GM19452 (cell line): ENCODE measurements around the gene SPIC.
"Not testable (repeated sequence)": the region's sequence is repeated elsewhere in the genome, so short reads cannot be mapped to it uniquely, and the experiment has no call there.

Source experiments
- ATAC-seq: cut with Tn5 transposase; IDR thresholded peaks from one replicate; pipeline ENCODE4 v1.9.1; 2021; ENCODE audit not compliant: unreplicated experiment

SPIC gene

DNA sequence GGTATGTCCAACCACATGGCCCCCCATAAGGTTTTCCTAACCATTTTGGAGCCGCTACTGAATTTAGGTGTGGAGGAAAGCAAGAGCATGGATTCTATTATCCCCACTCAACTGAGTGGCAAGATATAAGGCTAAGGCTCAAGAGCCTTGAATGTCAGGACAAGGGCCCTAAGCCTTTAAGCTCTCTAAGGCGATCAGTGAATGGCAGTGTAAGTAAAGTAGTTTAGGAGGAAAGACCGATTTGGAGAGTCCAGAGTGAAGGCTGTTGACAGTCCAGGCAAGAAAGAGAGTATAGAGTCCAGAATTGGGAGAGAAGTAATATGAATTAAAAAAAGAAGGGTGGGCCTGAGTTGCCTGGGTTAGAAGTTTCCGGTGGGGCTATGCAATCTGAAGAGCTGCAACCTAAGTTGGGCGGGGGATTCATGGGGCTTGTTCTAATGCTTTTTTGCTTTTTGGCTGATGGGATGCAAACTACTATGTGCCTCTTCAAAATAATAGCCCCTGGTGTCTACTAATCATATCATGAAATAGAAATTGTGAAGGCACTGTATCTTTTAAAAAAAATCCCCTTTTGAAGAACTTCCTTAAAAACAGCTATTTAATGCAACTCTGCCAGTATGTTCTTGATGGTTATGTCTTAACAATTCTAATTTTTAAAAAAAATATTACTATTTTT lies at the start of gene SPIC:
TSS of gene SPIC (plus strand) at position 626 of the 676 bp plus-strand sequence. CDS start 1,569 bp downstream, outside the sequence.
- ATAC-seq: no peak

GRCh38 chr12:101430456-101430855 lies 44.7 kb upstream of the SPIC start:
- no peak for ATAC-seq

DNA sequence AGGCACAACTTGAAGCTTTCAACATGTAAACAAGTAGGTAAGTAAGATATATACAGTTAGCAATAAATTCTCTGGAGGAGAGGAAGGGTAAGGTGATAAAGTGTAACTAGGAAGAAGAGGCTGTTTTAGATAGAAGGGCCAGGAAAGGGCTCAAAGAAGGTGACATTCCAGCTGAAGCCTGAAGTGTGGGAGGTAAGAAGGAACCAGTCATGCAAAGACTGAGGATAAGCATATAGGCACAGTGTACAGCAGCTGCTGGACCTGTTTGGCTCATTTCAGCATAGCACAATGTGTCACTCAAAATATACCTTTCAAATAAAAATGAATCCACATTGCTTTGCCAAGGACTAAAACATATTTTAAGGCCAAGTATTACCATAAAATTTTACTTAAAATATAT lies 39.0 kb upstream of the SPIC start:
- no peak for ATAC-seq

DNA sequence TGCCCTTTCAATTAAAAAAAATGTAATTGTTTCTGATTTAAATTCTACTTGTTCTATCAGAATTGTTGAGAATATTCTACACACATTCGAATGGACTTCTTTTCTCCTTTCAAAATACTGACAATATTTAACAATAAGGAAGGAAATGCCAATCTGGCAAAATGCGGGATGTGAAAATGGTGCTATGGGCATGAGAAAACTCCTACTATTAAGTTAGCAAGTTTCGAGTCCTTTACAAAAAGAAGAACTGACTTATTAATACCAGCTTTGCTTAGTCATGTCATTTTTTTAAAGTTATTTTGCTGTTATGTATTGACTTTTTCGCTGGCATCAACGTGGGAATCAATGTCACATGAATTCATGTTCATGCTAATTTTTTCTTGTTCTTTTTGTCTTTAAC lies 35.9 kb upstream of the SPIC start:
- no peak for ATAC-seq

DNA sequence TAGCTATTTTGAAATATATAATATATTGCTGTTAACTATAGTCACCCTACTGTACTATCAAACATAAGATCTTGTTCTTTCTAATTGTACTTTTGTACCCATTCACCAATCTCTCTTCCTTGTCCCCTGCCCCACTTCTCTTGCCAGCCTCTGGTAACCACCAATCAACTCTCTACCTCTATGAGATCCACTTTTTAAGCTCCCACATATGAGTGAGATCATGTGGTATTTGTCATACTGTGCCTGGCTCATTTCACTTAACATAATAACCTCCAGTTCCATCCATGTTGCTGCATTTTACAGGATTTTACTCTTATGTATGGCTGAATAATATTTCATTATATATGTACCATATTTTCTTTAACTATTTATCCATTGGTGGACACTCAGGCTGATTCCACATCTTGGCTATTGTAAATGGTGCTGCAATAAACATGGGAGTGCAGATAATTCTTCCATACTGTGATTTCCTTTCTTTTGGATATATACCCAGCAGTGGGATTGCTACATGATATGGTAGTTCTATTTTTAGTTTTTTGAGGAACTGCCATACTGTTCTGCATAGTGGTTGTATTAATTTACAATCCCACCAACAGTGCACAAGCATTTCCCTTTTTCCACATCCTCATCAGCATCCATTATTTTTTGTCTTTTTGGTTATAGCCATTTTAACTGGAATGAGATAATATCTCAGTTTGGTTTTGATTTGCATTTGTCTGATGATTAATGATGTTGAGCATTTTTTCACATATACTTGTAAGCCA lies 33.5 kb upstream of the SPIC start:
- ATAC-seq: no peak

DNA sequence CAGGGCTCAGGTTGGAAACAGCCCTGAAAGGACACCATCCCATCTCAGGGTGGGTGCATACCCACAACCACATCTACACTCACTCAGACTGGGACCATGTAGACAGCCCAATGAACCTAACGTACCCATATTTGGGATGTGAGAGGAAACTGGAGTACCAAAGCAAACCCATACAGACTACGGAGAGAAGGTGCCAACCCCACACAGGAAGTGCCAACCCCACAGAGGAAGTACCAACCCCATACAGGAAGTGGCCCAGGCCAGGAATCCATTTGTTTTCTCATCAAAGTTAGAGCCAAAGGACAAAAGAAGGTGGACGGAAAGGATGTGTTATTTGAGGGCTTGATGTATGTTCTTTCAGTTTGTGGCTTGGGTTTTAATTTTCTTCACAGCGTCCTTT lies 19.5 kb upstream of the SPIC start:
- ATAC-seq: no peak

DNA sequence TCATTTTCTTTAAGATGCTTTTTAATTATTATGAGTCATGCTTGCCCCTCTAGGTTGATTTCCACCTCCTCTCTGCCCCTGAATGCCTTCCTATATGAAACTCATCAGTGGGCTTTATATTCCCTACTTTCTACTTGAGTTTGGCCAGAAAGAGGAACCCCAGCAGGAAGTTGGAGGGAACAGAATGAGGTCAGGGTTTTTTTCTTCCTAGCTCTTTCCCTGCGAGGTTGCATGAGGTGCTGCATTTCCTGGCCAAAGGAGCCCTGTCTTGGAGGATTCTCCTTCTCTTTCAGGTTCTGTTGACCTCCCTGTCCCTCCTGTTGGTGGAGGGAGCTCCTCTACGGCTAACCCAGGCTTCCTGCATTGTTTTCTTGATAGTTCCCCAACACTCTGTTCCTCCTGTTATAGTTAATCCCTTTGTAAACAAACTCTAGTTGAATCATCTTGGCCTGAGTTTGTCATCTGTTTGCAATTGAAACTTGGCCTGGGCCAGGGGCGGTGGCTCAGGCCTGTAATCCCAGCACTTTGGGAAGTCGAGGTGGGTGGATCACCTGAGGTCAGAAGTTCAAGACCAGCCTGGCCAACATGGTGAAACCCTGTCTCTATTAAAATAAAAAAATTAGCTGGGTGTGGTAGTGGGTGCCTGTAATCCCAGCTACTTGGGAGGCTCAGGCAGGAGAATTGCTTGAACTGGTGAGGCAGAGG lies 15.3 kb upstream of the SPIC start:
- ATAC-seq: no peak

- no peak for ATAC-seq
These were observed 6.2 kb upstream of the SPIC start for GRCh38 chr12:101468948-101469347.

DNA sequence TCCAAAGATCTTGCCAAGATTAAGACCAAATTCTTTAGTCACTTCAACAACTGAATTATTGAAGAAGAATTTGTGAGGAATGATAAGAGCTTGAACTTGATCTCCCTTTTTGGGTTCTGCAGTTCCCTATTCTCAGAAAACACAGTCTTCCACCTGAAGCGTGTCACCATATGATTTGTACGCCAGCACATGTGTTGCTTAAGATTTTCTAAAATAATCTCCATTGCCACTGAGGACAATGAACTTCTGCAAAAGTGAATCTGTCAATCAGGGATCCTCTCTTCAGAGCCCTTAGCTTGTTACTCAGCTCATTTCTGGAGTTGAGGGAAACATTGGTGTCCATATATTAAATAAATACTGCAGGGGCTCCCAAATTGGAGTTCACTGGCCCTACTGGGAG lies 4.2 kb upstream of the SPIC start:
- ATAC-seq: no peak

GRCh38 chr12:101471878-101472277 lies 3.3 kb upstream of the SPIC start:
- not testable (repeated sequence) for ATAC-seq

DNA sequence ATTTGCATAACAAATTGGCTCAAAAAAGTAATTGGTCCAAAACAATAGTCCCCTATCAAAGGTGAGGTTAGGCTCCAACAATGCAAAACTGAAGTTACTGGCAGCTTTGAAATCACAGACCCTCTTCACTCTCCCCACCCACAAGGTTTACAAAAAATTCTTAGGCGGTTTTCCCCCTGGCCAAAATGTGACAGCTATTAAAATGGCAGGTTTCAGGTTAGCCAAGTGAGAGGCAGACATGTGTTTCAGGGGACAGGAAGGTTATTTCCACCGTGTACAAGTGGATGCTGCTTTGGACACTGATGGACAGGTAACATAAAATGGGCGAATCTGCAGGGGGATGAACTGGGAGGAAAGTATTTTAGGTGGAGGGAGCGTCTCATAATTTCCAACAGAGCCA lies 888 bp upstream of the SPIC start:
- ATAC-seq: no peak

DNA sequence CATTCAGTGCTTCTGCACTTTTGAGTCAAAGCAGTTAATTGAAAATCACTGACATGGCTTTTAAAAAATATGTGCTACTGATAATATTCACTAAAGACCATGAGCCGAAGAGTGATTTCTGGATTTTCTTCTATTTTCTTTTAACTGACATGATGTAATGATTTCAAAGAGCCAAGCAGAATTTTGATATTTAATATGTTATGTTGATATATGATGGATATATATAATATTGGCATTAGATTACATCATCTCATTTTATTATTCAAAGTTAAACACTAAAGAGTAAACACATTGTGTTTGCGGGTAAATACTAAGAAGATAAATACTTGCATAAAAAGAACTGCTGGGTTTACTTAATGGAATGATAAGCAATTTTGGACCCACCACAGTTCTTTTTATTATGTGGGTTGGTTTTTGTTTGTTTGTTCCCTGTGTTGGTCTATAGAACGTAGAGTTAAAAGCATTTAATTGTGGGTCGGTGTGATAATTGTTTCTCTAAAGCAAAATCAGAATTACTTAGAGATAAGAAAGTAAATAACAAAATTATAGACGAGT lies 692 bp downstream of the SPIC start:
- ATAC-seq: no peak

GRCh38 chr12:101480849-101481248 lies 5.7 kb downstream of the SPIC start:
- ATAC-seq: no peak

DNA sequence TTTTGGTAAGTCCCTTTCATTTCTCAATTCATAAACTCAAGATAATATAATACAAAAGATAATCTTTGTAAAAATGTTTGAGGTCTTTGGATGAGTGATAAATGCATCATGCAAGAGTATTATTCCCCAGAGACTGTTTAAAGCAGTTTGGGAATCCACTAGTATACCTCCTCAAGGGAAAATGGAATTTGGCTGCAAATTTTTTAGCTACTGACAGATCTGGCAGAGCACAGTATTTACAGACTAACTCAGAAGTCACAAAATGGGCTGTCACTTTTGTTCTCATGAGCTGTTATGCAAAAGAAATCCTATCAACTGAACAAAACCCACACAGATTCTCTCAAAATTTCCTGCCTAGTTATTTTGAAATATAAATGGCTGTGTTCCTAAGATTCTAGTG lies 9.9 kb downstream of the SPIC start:
- no peak for ATAC-seq

DNA sequence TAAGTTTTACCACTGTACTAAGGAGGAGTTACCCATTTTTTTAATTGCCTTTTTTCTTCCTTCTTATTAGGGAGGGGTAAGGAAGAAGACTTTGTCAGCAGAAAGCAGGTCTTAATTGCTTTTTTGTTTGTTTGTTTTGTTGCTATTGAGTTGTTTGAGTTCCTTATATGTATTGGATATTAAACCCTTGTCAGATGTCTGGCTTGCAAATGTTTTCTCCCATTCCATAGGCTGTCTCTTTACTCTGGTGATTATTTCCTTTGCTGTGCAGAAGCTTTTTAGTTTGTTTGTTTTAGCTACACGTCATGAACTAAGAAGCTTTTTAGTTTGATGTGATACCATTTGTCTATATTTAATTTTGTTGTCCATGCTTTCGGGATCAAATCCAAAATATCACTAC lies 13.3 kb downstream of the SPIC start:
- no peak for ATAC-seq

- ATAC-seq: no peak
These were observed 15.3 kb downstream of the SPIC start for GRCh38 chr12:101490286-101490920.

GRCh38 chr12:101491329-101491728 lies 16.2 kb downstream of the SPIC start:
- ATAC-seq: no peak

- ATAC-seq: no peak
These were observed 18.4 kb downstream of the SPIC start for GRCh38 chr12:101493556-101493955.

DNA sequence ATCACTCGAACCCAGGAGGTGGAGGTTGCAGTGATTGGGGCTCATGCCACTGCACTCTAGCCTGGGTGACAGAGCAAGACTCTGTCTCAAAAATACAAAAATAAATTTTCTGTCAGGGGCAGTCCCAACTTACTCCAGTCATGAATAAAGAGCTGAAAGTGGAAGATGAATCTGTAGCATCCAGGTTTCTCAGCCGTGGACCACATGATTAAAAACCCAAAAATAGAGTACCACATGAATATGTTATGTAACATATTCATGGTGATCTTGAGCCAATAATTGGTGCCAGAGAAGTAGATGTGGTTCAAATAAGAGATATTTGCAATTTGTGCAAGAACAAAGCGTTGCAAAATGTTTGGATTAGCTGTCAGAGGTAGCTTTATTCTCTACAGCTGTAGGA lies 23.1 kb downstream of the SPIC start:
- no peak for ATAC-seq

- no peak for ATAC-seq
These were observed 26.4 kb downstream of the SPIC start for GRCh38 chr12:101501410-101501995.

DNA sequence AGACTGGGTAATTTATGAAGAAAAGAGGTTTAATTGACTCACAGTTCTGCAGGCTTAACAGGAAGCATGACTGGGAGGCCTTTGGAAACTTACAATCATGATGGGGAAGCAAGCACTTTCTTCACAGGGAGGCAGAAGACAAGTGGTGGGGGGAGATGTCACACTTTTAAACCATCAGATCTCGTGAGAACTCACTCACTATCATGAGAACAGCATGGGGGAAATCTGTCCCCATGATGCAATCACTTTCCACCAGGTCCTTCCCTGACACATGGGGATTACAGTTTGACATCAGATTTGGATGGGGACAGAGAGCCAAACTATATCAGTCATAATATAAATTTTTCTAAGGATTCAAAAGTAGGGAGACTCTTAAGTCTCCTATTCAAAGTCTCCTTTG lies 46.0 kb downstream of the SPIC start:
- no peak for ATAC-seq
